PC-9 (cell line): ENCODE results near the gene TTC28. TPM values are rescaled to one million over a fixed set of nuclear protein-coding genes. Genes with fewer than 3 reads are reported as not detected.

ENCODE experiments used
- BruUV-seq: library from RNA; stranded (reverse); fragments of 400-500 nt; replicated peaks from 2 replicates; lab custom pipeline; 2021; lab: Mats Ljungman, UMichigan
- CTCF ChIA-PET: fragments of 300-600 bp; sonication (Branson Sonifier 250); formaldehyde crosslinking; loops from one replicate; lab custom pipeline; 2022; ENCODE audit warnings: antibody characterized with exemption; lab: Charles Lee
- POLR2A ChIA-PET: fragments of 300-600 bp; sonication (Branson Sonifier 250); formaldehyde crosslinking; loops from one replicate; lab custom pipeline; 2022; ENCODE audit warnings: antibody characterized with exemption; ENCODE audit not compliant: unreplicated experiment; lab: Charles Lee
- DNase-seq, 2 experiments: peaks; one replicate each; pipeline versions ENCODE4 v3.0.0 to v3.0.0-alpha.2; 2015 to 2022; ENCODE audit warnings: mixed read lengths in 1 of 2
- H2AFZ ChIP-seq: fragments of 200-600 bp; sonication (generic); 2 replicates; pipeline ENCODE4 v1.8.1; 2017; ENCODE audit warnings: antibody characterized with exemption
- H3F3A ChIP-seq: fragments of 200-600 bp; sonication (generic); 2 replicates; pipeline ENCODE4 v1.8.1; 2017; ENCODE audit warnings: antibody characterized with exemption, mild to moderate bottlenecking, low read depth; ENCODE audit not compliant: insufficient read depth
- H3K27ac ChIP-seq: fragments of 200-600 bp; sonication (generic); 2 replicates; pipeline ENCODE4 v1.6.1; 2016; ENCODE audit warnings: mixed run types
- H3K27me3 ChIP-seq: fragments of 200-600 bp; sonication (generic); 2 replicates; pipeline ENCODE4 v1.6.1; 2016; ENCODE audit warnings: low read depth, mixed run types; ENCODE audit not compliant: insufficient read depth
- H3K36me3 ChIP-seq: fragments of 200-600 bp; sonication (generic); 2 replicates; pipeline ENCODE4 v1.6.1; 2016; ENCODE audit warnings: low read depth, mixed run types
- H3K4me1 ChIP-seq: fragments of 200-600 bp; sonication (generic); replicated peaks from 2 replicates; pipeline ENCODE4 v1.6.1; 2016; ENCODE audit warnings: mixed run types; ENCODE audit not compliant: insufficient read depth
- H3K4me2 ChIP-seq: fragments of 200-600 bp; sonication (generic); 2 replicates; pipeline ENCODE4 v1.6.1; 2017; ENCODE audit warnings: mixed run types
- H3K4me3 ChIP-seq: fragments of 200-600 bp; sonication (generic); 2 replicates; pipeline ENCODE4 v1.6.1; 2016; ENCODE audit warnings: mixed run types
- H3K79me2 ChIP-seq: fragments of 200-600 bp; sonication (generic); 2 replicates; pipeline ENCODE4 v1.6.1; 2017; ENCODE audit warnings: low read depth, mixed run types
- H3K9me2 ChIP-seq: fragments of 200-600 bp; sonication (generic); 2 replicates; pipeline ENCODE4 v1.8.1; 2017; ENCODE audit warnings: mild to moderate bottlenecking; ENCODE audit not compliant: insufficient read depth
- H3K9me3 ChIP-seq: fragments of 200-600 bp; sonication (generic); 2 replicates; pipeline ENCODE4 v1.8.1; 2016; ENCODE audit warnings: low read depth; ENCODE audit not compliant: insufficient read depth
- H4K20me1 ChIP-seq: fragments of 200-600 bp; sonication (generic); 2 replicates; pipeline ENCODE4 v1.8.1; 2017; ENCODE audit not compliant: insufficient read depth
- CTCF ChIP-seq: fragments of 200-600 bp; sonication (generic); conservative IDR thresholded peaks from 2 replicates; pipeline ENCODE4 v1.6.1; 2017; ENCODE audit warnings: mixed run types, antibody characterized with exemption, mild to moderate bottlenecking, moderate library complexity
- EZH2 ChIP-seq: fragments of 200-600 bp; sonication (generic); IDR thresholded peaks from 2 replicates; pipeline ENCODE4 v1.8.0; 2017; ENCODE audit warnings: antibody characterized with exemption, low read depth
- intact Hi-C: fragments of 100-400 bp; cut with micrococcal nuclease; formaldehyde crosslinking; loops from one replicate; pipeline ENCODE4 v1.10.0; 2022; ENCODE audit not compliant: unreplicated experiment
- total RNA-seq: library from RNA; stranded (reverse); gene quantifications from 2 replicates; pipeline ENCODE4 v1.2.3, GENCODE V29; 2021

Gene TTC28
- total RNA-seq, 1 experiment from 2014 or later: 6.7 TPM

DNA sequence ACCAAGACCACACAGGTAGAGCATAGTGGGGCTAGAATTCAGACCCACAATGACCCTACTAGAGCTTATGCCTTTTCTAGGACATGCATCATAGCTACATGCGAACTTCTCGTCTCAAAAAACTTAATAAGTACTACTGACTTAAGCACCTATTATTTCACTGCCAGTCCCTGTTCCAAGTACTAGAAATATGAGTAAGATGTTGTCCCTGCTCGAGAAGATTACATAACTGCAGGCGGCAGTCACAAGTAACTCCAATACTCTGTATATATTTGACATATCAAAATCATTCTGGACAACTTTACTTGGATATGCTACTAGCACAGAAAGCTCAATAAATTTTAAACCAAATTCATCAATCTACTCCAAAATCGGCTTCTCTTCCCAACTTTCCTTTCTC, 235.0 kb downstream of the TTC28 start:
- TF ChIP-seq EZH2 (no peak), CTCF (no peak)

GRCh38 chr22:28443526-28443876, 236.1 kb downstream of the TTC28 start:
- TF ChIP-seq EZH2: no peak
- TF ChIP-seq CTCF: no peak
- intact Hi-C loops: loop anchor here (2.0 to 10.0 kb wide), 3 partner anchors 141 to 421 kb away; no protein-coding TSS in a partner anchor
- ChIA-PET CTCF (interaction anchor here (0.7 kb wide), 1 partner anchor 241 kb away, joined by 3 read pairs; no protein-coding TSS in a partner anchor), POLR2A (interaction anchor here (0.6 to 0.7 kb wide), 2 partner anchors 318 to 483 kb away, joined by 4 to 5 read pairs; no protein-coding TSS in a partner anchor)
- H4K20me1 ChIP-seq: no peaks in the 10 kb centered on the region
- H3K4me1 ChIP-seq: 0 out of 2 replicates have a peak, but pooled peaks cover 4% of the 10 kb centered on the region
- no peaks in the 10 kb centered on the region for H3K36me3 ChIP-seq
- no peaks in the 10 kb centered on the region for H3K79me2 ChIP-seq
- peak in 1 of 2 experiments; percentile 26 for DNase-seq
- H3K9me2 ChIP-seq: no peaks in the 10 kb centered on the region
- no peaks in the 10 kb centered on the region for H3K9me3 ChIP-seq
- peak overlapping the region; percentile 78 for H3K4me2 ChIP-seq
- no peaks in the 10 kb centered on the region for H3F3A ChIP-seq
- H3K27ac ChIP-seq: no peak overlapping the region
- no TSS peak for BruUV-seq
- peak overlapping the region; percentile 59 for H3K4me3 ChIP-seq
- no peaks in the 10 kb centered on the region for H3K27me3 ChIP-seq
- peak overlapping the region; percentile 89 for H2AFZ ChIP-seq

More for the DNA sequence above, 235.0 kb downstream of the TTC28 start:
- Histone ChIP-seq H3K79me2 (no peaks in the 10 kb centered on the region), H4K20me1 (no peaks in the 10 kb centered on the region), H3K4me3 (no peak overlapping the region), H3K27ac (no peak overlapping the region), H3K27me3 (no peaks in the 10 kb centered on the region), H3K36me3 (no peaks in the 10 kb centered on the region), H2AFZ (no peak overlapping the region), H3K9me3 (no peaks in the 10 kb centered on the region), H3K9me2 (no peaks in the 10 kb centered on the region), H3F3A (no peaks in the 10 kb centered on the region), H3K4me1 (0 out of 2 replicates have a peak, but pooled peaks cover 4% of the 10 kb centered on the region), H3K4me2 (no peak overlapping the region)
- intact Hi-C loops: loop anchor here (5.0 to 10.0 kb wide), 2 partner anchors 140 to 422 kb away; no protein-coding TSS in a partner anchor
- ChIA-PET CTCF (no interaction called here), POLR2A (no interaction called here)
- no peak for DNase-seq
- no TSS peak for BruUV-seq

DNA sequence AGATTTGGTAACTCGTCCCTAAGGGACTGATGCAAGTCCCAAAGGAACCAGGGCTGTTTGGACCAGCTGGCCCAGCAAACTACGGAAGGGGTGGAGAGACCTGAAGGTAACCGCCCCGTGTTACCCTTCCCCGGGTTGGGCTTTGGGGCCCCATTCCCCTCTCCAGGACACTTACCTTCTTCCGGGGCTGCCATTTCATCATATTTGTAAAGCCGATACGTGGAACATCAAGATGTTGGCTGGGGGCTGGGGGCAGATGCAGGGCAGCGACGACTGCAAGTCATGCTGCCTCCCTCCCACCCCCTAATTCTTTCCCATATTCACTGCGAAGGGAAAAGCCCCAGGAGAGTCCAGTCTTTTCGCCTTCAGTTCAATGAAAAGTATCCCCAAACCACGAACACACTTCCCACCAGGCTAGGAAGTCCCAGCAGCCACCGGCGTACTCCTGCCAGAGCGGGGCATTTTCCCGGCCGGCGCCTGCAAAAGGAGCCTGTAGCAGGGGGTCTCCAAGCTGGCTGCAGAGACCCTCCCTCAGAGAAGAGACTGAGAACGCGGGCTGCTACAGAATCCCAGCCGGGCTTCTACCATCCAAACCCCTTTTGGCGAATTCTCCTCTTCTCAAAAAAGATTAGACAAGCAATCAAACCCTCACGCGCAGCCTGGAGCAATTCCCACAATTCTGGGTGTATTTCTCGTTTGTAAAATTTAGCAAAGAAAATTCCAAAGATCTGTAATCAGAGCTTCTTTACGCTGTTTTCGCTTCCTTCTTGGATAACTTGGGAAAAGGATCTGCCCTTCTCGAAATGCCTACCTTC, 236.7 kb downstream of the TTC28 start:
- POLR2A ChIA-PET: interaction anchor here (0.6 to 0.7 kb wide), 2 partner anchors 318 to 482 kb away, joined by 4 to 5 read pairs; no protein-coding TSS in a partner anchor
- H3K4me2 ChIP-seq: peak overlapping the region; percentile 78
- H2AFZ ChIP-seq: peak overlapping the region; percentile 89

More for the DNA sequence above, 236.7 kb downstream of the TTC28 start:
- H3K4me1 ChIP-seq: 0 out of 2 replicates have a peak, but pooled peaks cover 4% of the 10 kb centered on the region
- no peaks in the 10 kb centered on the region for H3K79me2 ChIP-seq
- H3K9me3 ChIP-seq: no peaks in the 10 kb centered on the region
- no peak for DNase-seq
- no peaks in the 10 kb centered on the region for H3K9me2 ChIP-seq
- no peak overlapping the region for H3K27ac ChIP-seq
- H3K36me3 ChIP-seq: no peaks in the 10 kb centered on the region
- TF ChIP-seq EZH2 (no peak), CTCF (no peak)
- intact Hi-C loops: loop anchor here (2.0 to 10.0 kb wide), 3 partner anchors 142 to 421 kb away; no protein-coding TSS in a partner anchor
- BruUV-seq: no TSS peak
- H3K27me3 ChIP-seq: no peaks in the 10 kb centered on the region
- CTCF ChIA-PET: interaction anchor here (0.6 to 0.7 kb wide), 2 partner anchors 169 to 240 kb away, joined by 3 read pairs; no protein-coding TSS in a partner anchor
- no peaks in the 10 kb centered on the region for H4K20me1 ChIP-seq
- H3K4me3 ChIP-seq: peak overlapping the region; percentile 59
- H3F3A ChIP-seq: no peaks in the 10 kb centered on the region
